UCSD-AML1 (cell line): ENCODE results near the gene ANKRD39.
"Not testable (repeated sequence)": the region's sequence is repeated elsewhere in the genome, so short reads cannot be mapped to it uniquely, and the experiment has no call there.

ENCODE experiments used
- DNase-seq: peaks from one replicate; lab custom pipeline; 2025; ENCODE audit not compliant: unreplicated experiment; lab: John Stamatoyannopoulos, UW

Gene ANKRD39

GRCh38 chr2:96873651-96874096 lies 15.9 kb upstream of the ANKRD39 start:
- DNase-seq, result peak; percentile 32

DNA sequence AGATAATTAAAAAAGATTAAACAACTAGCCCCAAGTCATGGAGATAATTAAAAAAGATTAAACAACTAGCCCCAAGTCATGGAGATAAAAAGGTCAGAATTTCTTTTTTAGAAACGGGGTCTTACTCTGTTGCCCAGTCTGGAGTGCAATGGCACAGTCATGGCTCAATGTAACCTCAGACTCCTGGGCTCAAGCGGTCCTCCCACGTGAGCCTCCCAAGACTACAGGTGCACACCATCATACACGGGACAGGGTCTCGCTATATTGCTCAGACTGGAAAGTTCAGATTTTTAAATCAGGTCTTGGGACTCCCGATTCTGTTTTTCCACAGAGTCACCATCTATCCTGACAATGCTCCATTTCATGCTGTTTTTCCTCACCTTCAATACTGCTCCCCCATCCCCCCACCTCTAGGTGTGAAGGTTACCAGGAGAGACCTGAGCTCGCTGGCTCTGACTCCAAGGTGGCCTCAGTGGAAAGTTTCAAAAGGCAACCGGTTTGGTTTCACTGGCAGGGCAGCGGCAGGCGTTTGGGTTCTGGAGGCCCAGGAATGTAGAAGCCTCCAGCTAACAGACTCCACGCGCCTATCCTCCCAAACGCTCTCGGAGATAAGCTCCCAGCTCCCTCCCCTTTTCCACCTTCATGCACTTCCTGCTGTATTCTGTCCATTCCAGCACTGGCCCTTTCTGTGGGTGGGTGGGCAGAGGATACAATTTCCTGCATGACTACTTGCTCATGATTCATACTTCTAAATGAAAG lies 15.0 kb upstream of the ANKRD39 start:
- no peak for DNase-seq

- no peak for DNase-seq
Measured at GRCh38 chr2:96870626-96871255, 12.9 kb upstream of the ANKRD39 start.

DNA sequence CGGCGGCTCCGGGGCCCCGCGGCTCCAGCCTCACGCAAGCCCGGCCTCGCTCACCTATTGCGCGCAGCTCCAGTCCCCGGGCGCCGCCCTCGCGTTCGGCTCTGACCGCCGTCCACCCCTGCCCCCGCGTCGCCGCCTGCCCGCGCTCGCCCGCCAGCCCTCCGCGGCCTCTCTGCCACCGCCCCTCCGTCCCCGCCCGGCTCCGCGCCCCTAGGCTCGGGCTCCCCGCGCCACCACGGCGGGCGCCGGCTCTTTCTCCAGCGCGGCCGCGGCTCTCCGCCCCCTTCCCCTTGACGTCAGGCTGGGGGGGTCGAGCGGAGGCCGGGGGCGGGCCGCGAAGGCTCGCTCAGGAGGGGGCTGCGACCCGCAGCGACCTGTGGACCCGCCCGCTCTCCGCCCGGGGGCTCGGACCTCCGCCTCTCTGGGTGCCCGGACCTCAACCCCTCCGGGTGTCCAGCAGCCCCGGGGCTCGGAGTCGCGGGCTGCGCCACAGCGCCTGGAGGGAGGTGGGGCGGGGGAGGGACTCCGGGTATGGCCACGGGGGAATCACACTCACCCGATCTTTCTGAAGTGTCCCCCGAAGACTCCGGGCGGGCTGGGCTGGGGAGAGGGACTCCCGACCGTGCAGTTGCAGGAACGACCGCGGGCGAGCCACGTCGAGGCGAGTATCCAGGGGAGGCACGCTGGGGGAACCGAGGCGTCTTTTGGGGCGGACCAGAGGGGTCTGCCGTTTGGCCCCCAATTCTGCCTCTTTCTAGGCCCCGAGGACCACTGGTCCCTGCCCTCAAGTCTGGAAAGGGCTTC lies 12.2 kb upstream of the ANKRD39 start, which contains the start of gene SEMA4C:
Gene SEMA4C (minus strand): TSS at position 259 of the 804 bp plus-strand sequence. CDS start 2,194 bp downstream, outside the sequence.
- no peak for DNase-seq

- DNase-seq, result no peak
Measured at GRCh38 chr2:96869281-96869821, 11.5 kb upstream of the ANKRD39 start.

- DNase-seq, result peak; percentile 71
Measured at GRCh38 chr2:96868555-96869280, 10.9 kb upstream of the ANKRD39 start.

DNA sequence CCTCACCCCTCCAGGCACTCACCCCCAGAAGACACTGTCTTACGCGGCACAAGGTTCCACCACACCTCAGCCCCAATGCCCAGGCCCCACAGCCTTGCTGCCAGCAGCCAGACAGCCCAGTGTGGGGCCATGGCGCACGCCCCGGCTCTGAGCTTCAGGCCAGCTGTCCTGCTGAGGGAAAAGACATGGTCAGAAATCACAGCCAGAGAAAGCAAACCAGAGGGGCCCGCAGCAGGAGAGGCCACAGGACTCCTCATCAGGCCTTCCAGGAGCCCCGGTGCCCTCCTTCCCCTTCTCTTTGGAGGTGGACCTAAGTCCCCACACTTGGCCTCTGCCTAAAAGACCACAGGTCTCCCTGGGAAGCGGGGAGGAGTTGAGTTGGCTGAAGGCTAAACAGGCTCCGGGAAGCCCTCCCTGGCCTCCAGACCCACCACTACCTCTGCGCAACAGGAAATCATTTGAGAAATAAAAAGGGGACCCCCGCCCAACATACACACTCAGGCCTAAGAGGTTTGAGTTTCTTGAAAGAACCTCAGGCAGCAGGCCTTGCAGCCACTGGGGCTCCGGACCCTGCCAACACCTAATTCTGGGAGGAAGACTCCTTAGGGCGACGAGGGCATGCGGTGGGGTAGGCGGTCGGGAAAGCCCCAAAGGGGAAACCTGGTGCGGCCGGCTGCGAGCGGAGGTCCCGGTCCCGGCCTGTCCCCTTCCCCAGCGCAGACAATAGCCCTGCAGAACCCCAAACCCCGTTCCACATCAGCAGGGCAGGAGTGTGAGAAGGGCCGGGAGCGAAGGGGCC lies 10.1 kb upstream of the ANKRD39 start:
- DNase-seq, result no peak

- DNase-seq, result no peak
Measured at GRCh38 chr2:96866986-96867755, 9.4 kb upstream of the ANKRD39 start.

DNA sequence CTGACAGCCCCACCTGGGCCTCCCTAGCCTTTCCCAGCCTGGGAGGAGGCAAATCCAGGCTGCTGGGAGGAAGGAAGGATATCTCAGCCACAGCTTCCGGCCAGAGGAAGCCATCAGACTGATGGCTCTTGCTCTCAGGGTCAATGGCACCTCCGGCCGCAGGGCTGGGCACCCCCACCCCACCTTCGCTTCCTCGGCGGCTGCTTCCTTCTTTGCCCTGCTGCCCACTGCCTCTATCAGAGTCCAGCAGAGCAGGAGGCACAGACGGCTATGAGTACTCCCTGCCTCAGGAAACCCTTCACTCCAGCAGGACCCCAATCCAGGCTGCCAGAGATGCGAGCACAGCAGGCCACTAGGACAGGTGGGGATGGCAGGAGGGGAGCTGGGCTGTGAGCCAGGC lies 8.8 kb upstream of the ANKRD39 start:
- DNase-seq, result peak; percentile 76

DNA sequence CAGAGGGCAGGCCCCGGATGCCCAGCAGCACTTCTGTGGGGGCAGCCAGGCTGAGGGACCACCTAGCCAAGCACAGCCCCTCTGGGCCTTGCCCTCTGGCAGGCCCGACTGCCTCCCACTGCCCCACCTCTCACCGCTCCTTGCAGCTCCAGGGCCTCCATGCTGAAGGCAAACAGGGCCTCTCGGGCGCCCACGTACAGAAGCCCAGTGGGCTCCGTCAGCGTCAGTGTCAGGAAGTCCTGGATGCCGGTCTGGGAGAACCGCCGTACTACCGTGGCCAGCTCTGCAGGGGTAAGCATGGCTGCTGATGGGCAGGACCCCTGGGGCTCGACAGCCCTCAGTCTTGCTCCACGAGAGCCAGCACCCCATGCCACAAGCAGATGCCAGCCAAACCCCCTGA lies 8.3 kb upstream of the ANKRD39 start:
- no peak for DNase-seq

DNA sequence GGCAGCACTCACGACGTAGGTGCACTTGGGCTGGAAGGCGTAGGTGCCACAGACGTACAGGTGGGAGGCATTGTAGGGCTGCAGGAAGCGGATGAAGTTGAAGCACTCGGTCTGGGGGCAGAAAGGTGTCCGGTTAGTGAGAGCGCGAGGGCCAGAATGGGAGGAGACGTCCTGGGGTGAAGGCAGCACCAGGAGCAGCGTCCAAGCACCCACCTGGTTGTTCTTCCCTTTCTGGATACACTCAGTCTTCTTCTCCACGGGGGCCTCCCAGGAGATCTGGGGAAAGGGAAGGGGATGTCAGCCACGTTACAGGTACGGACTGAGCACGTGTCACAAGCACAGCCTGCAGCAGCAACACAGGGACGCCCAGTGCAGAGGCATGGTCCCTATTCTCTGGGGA lies 7.8 kb upstream of the ANKRD39 start:
- no peak for DNase-seq

- DNase-seq, result no peak
Measured at GRCh38 chr2:96864343-96865091, 6.7 kb upstream of the ANKRD39 start.

GRCh38 chr2:96863575-96864342 lies 5.9 kb upstream of the ANKRD39 start:
- DNase-seq, result no peak

GRCh38 chr2:96863056-96863455 lies 5.2 kb upstream of the ANKRD39 start:
- not testable (repeated sequence) for DNase-seq

GRCh38 chr2:96861074-96861473 lies 3.3 kb upstream of the ANKRD39 start:
- no peak for DNase-seq

- peak; percentile 31 for DNase-seq
Measured at GRCh38 chr2:96860065-96861029, 2.5 kb upstream of the ANKRD39 start.

DNA sequence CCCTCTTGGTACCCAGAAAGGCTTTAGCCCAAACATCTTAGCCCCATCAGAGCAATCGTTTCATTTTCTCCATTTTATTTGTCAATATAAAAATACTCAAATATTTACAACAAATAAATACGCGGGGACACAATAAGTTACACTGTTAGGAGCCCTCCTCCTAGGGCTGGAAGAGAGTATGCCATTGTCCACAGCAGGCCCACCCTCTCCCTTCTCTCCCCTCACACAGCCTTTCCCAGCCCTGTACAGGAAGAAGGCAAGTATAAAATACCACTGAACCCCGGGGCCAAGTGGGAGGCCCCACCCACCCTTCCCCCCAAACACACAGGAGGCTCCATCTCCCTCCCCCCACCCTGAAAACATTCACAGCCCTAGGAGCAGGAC lies 1.9 kb upstream of the ANKRD39 start:
- DNase-seq, result no peak
